GM12892 (cell line): ENCODE results near the gene CIAPIN1.

Experiments used
- POLR2A ChIP-seq: IDR thresholded peaks from 2 replicates; pipeline ENCODE4 v1.6.1; 2011; ENCODE audit warnings: low read depth, low read length, control low read depth
- POLR2AphosphoS5 ChIP-seq: IDR thresholded peaks from 2 replicates; pipeline ENCODE4 v1.6.1; 2011; ENCODE audit warnings: low read depth, low read length, control low read depth

DNA sequence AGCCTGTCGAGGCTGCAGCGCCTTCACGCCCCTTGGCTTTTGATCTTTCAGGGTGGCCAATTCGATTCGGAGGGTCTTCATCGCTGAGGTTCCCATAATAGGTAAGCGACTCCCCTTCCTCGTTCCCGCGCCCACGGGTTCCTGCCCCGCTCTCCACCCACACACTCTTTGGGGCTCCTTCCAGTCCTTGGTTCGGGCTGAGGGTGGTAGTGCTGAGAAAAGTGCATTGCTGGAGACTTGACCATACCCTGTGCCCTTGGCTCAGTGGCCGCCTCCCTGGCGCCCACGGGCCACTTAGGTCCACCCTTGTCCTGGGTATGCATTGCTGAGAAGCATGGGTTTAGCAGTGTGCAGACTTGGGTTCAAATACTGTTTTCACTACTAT is 15.8 kb upstream of the CIAPIN1 start:
- TF ChIP-seq POLR2A, result no peak
- no peak for TF ChIP-seq POLR2AphosphoS5
